MG63 (cell line): ENCODE measurements around the gene ERC2. TPM values are rescaled to one million over a fixed set of nuclear protein-coding genes. Genes with fewer than 3 reads are reported as not detected.
"Not testable (repeated sequence)": the region's sequence is repeated elsewhere in the genome, so short reads cannot be mapped to it uniquely, and the experiment has no call there.

Experiments used
- DNase-seq: peaks from one replicate; pipeline ENCODE4 v3.0.0-alpha.2; 2020
- H3K27me3 ChIP-seq: fragments of 250-450 bp; sonication (Bioruptor Pico); 2 replicates; pipeline ENCODE4 v1.5.1; 2020; ENCODE audit warnings: mild to moderate bottlenecking, moderate library complexity
- H3K36me3 ChIP-seq: fragments of 250-450 bp; sonication (Bioruptor Pico); 2 replicates; pipeline ENCODE4 v1.5.1; 2020; ENCODE audit warnings: mild to moderate bottlenecking, moderate library complexity
- H3K4me3 ChIP-seq: fragments of 250-450 bp; sonication (Bioruptor Pico); 2 replicates; pipeline ENCODE4 v1.5.1; 2020; ENCODE audit warnings: mild to moderate bottlenecking, moderate library complexity
- H3K9me3 ChIP-seq: fragments of 250-450 bp; sonication (Bioruptor Pico); 2 replicates; pipeline ENCODE4 v1.5.1; 2020; ENCODE audit warnings: mild to moderate bottlenecking, moderate library complexity
- total RNA-seq: library from RNA; depleted of rRNA; stranded (reverse); fragments of >200 nt; shearing (Covaris generic); gene quantifications from 2 replicates; pipeline ENCODE4 v1.2.3, GENCODE V29; 2014; ENCODE audit warnings: low replicate concordance

ERC2 gene
- total RNA-seq, 1 experiment from 2014 or later = not detected

GRCh38 chr3:56069766-56070165 lies 398.5 kb downstream of the ERC2 start:
- H3K4me3 ChIP-seq = no peak overlapping the region
- no peak for DNase-seq
- no peaks in the 10 kb centered on the region for H3K27me3 ChIP-seq
- H3K9me3 ChIP-seq = no peaks in the 10 kb centered on the region
- H3K36me3 ChIP-seq = no peaks in the 10 kb centered on the region

GRCh38 chr3:56066405-56066804 lies 401.9 kb downstream of the ERC2 start:
- H3K4me3 ChIP-seq, H3K27me3 ChIP-seq, DNase-seq, H3K36me3 ChIP-seq, H3K9me3 ChIP-seq: not testable (repeated sequence)

- no peaks in the 10 kb centered on the region for H3K9me3 ChIP-seq
- DNase-seq = peak; percentile 7
- H3K36me3 ChIP-seq = no peaks in the 10 kb centered on the region
- H3K4me3 ChIP-seq = no peak overlapping the region
- no peaks in the 10 kb centered on the region for H3K27me3 ChIP-seq
These were observed 403.6 kb downstream of the ERC2 start for GRCh38 chr3:56064684-56065083.

- Histone ChIP-seq H3K4me3 (no peak overlapping the region), H3K27me3 (no peaks in the 10 kb centered on the region), H3K36me3 (no peaks in the 10 kb centered on the region), H3K9me3 (no peaks in the 10 kb centered on the region)
- DNase-seq = no peak
These were observed 407.0 kb downstream of the ERC2 start for GRCh38 chr3:56061279-56061626.

GRCh38 chr3:56060521-56061278 lies 407.6 kb downstream of the ERC2 start:
- no peak for DNase-seq
- Histone ChIP-seq H3K4me3 (no peak overlapping the region), H3K27me3 (no peaks in the 10 kb centered on the region), H3K9me3 (no peaks in the 10 kb centered on the region), H3K36me3 (no peaks in the 10 kb centered on the region)

GRCh38 chr3:56059731-56060130 lies 408.5 kb downstream of the ERC2 start:
- no peak for DNase-seq
- no peaks in the 10 kb centered on the region for H3K36me3 ChIP-seq

GRCh38 chr3:56055951-56056350 lies 412.3 kb downstream of the ERC2 start:
- no peaks in the 10 kb centered on the region for H3K9me3 ChIP-seq
- no peaks in the 10 kb centered on the region for H3K36me3 ChIP-seq
- H3K4me3 ChIP-seq = no peak overlapping the region
- no peaks in the 10 kb centered on the region for H3K27me3 ChIP-seq
- no peak for DNase-seq

More at GRCh38 chr3:56059731-56060130, 408.5 kb downstream of the ERC2 start:
- Histone ChIP-seq H3K9me3 (no peaks in the 10 kb centered on the region), H3K4me3 (no peak overlapping the region), H3K27me3 (no peaks in the 10 kb centered on the region)

- H3K9me3 ChIP-seq = no peaks in the 10 kb centered on the region
- no peak for DNase-seq
- H3K36me3 ChIP-seq = no peaks in the 10 kb centered on the region
- no peak overlapping the region for H3K4me3 ChIP-seq
- H3K27me3 ChIP-seq = no peaks in the 10 kb centered on the region
These were observed 412.7 kb downstream of the ERC2 start for GRCh38 chr3:56055546-56055945.

- H3K36me3 ChIP-seq = no peaks in the 10 kb centered on the region
- no peak overlapping the region for H3K4me3 ChIP-seq
- DNase-seq = no peak
- no peaks in the 10 kb centered on the region for H3K27me3 ChIP-seq
- H3K9me3 ChIP-seq = no peaks in the 10 kb centered on the region
These were observed 413.4 kb downstream of the ERC2 start for GRCh38 chr3:56054844-56055243.

- DNase-seq = no peak
- H3K4me3 ChIP-seq = no peak overlapping the region
- no peaks in the 10 kb centered on the region for H3K36me3 ChIP-seq
- no peaks in the 10 kb centered on the region for H3K27me3 ChIP-seq
- H3K9me3 ChIP-seq = no peaks in the 10 kb centered on the region
These were observed 414.5 kb downstream of the ERC2 start for GRCh38 chr3:56053727-56054126.

GRCh38 chr3:56052188-56052587 lies 416.1 kb downstream of the ERC2 start:
- H3K36me3 ChIP-seq = no peaks in the 10 kb centered on the region
- no peaks in the 10 kb centered on the region for H3K27me3 ChIP-seq
- DNase-seq = no peak
- no peak overlapping the region for H3K4me3 ChIP-seq
- H3K9me3 ChIP-seq = no peaks in the 10 kb centered on the region

GRCh38 chr3:56051052-56051451 lies 417.2 kb downstream of the ERC2 start:
- H3K27me3 ChIP-seq = no peaks in the 10 kb centered on the region
- DNase-seq = no peak
- H3K9me3 ChIP-seq = no peaks in the 10 kb centered on the region
- H3K4me3 ChIP-seq = no peak overlapping the region
- H3K36me3 ChIP-seq = no peaks in the 10 kb centered on the region

- H3K4me3 ChIP-seq = no peak overlapping the region
- no peaks in the 10 kb centered on the region for H3K9me3 ChIP-seq
- no peak for DNase-seq
- H3K36me3 ChIP-seq = no peaks in the 10 kb centered on the region
- no peaks in the 10 kb centered on the region for H3K27me3 ChIP-seq
These were observed 419.3 kb downstream of the ERC2 start for GRCh38 chr3:56048946-56049345.

- 0 out of 2 replicates have a peak, but pooled peaks cover 3% of the 10 kb centered on the region for H3K27me3 ChIP-seq
- DNase-seq = no peak
- H3K9me3 ChIP-seq = no peaks in the 10 kb centered on the region
- H3K4me3 ChIP-seq = no peak overlapping the region
- no peaks in the 10 kb centered on the region for H3K36me3 ChIP-seq
These were observed 419.9 kb downstream of the ERC2 start for GRCh38 chr3:56048331-56048730.

GRCh38 chr3:56042326-56042951 lies 425.8 kb downstream of the ERC2 start:
- no peak for DNase-seq
- H3K4me3 ChIP-seq = no peak overlapping the region

GRCh38 chr3:56025326-56025725 lies 442.9 kb downstream of the ERC2 start:
- DNase-seq = no peak
- no peaks in the 10 kb centered on the region for H3K27me3 ChIP-seq
- no peak overlapping the region for H3K4me3 ChIP-seq
- no peaks in the 10 kb centered on the region for H3K9me3 ChIP-seq
- H3K36me3 ChIP-seq = no peaks in the 10 kb centered on the region

More at GRCh38 chr3:56042326-56042951, 425.8 kb downstream of the ERC2 start:
- H3K27me3 ChIP-seq = 0 out of 2 replicates have a peak, but pooled peaks cover 3% of the 10 kb centered on the region
- no peaks in the 10 kb centered on the region for H3K36me3 ChIP-seq
- no peaks in the 10 kb centered on the region; the same call in 1 of the 2 replicates for H3K9me3 ChIP-seq

GRCh38 chr3:56023546-56023945 lies 444.7 kb downstream of the ERC2 start:
- H3K36me3 ChIP-seq = no peaks in the 10 kb centered on the region
- H3K4me3 ChIP-seq = no peak overlapping the region

GRCh38 chr3:56022619-56023018 lies 445.6 kb downstream of the ERC2 start:
- H3K27me3 ChIP-seq = no peaks in the 10 kb centered on the region
- no peaks in the 10 kb centered on the region for H3K9me3 ChIP-seq
- no peaks in the 10 kb centered on the region for H3K36me3 ChIP-seq
- H3K4me3 ChIP-seq = no peak overlapping the region
- no peak for DNase-seq

More at GRCh38 chr3:56023546-56023945, 444.7 kb downstream of the ERC2 start:
- no peak for DNase-seq
- no peaks in the 10 kb centered on the region for H3K27me3 ChIP-seq
- H3K9me3 ChIP-seq = no peaks in the 10 kb centered on the region
